Measurements from ENCODE around the gene ICAM4.
"Not testable (repeated sequence)": the region's sequence is repeated elsewhere in the genome, so short reads cannot be mapped to it uniquely, and the experiment has no call there.

The ICAM4 gene

GRCh38 chr19:10269333-10270179 lies 17.2 kb upstream of the ICAM4 start:
- peak; percentile 85 for DNase-seq (ENCODE audit: low read depth)

GRCh38 chr19:10270180-10270615 lies 16.6 kb upstream of the ICAM4 start:
- DNase-seq (ENCODE audit: low read depth) = no peak

- no peak for DNase-seq (ENCODE audit: low read depth)
These were observed 15.9 kb upstream of the ICAM4 start, which contains the start of gene ICAM1 for GRCh38 chr19:10270616-10271394. Gene ICAM1, plus strand, starts transcription at chr19:10271120. Its CDS starts 40 bp downstream, at chr19:10271160.

DNA sequence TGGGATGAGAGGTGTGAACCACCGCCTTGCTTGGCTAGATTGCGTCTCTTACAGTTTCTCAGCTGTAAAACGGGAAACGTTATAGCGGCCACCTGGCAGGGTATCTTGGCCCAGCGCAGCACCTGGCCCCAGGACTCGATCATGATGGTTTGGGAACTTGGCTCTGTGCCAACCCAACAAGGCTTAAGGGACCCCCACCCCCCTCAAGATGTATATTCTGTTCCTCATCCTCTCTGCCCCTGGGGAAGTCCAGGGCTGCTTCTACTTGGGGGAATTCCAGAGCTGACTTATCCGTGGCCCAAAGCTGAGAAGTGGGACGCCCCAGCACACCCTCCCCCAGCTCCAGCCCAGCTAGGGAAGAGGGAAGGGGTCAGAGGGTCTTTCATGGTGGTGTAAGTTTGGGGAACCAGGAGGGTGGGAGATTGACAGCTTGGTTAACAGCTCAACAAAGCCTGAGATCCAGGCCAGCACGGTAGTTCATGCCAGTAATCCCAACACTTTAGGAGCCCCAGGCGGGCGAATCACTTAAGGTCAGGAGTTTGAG lies 15.1 kb upstream of the ICAM4 start:
- no peak for DNase-seq (ENCODE audit: low read depth)

DNA sequence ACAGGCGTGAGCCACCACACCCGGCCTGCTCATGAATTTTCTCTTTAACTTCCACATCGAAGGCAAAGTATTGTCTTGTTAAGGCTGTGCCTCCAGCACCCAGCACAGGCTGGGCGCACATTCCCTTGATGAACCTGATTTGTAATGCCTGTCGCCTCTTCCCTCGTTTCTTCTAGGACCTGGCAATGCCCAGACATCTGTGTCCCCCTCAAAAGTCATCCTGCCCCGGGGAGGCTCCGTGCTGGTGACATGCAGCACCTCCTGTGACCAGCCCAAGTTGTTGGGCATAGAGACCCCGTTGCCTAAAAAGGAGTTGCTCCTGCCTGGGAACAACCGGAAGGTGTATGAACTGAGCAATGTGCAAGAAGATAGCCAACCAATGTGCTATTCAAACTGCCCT lies 12.2 kb upstream of the ICAM4 start:
- DNase-seq (ENCODE audit: low read depth) = no peak

- no peak for DNase-seq (ENCODE audit: low read depth)
These were observed 8.8 kb upstream of the ICAM4 start for GRCh38 chr19:10277795-10278589.

GRCh38 chr19:10278935-10279334 lies 7.8 kb upstream of the ICAM4 start:
- no peak for DNase-seq (ENCODE audit: low read depth)

- no peak for DNase-seq (ENCODE audit: low read depth)
These were observed 6.9 kb upstream of the ICAM4 start for GRCh38 chr19:10279737-10280442.

GRCh38 chr19:10282043-10282442 lies 4.7 kb upstream of the ICAM4 start:
- DNase-seq (ENCODE audit: low read depth) = not testable (repeated sequence)

DNA sequence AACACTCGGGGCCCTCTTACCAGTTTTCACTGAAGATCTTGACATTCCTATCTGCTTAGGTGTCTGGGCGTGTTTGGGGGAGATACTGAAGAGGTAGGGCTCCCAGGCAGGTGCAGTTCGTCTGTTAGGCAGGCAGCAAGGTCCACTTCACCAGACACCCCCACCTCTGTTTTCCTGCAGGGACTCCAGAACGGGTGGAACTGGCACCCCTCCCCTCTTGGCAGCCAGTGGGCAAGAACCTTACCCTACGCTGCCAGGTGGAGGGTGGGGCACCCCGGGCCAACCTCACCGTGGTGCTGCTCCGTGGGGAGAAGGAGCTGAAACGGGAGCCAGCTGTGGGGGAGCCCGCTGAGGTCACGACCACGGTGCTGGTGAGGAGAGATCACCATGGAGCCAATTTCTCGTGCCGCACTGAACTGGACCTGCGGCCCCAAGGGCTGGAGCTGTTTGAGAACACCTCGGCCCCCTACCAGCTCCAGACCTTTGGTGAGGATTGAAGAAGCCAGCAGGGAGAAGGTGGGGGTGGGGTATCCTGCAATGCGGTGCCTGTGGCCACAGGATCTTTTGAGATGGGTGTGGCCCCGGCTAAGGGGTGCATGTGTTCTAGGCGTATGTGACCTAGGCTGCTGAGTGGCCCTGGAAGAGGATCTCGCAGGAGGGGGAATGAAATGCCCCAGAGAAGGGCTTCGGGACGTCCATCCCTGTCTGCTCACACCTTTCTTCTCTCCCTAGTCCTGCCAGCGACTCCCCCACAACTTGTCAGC lies 3.3 kb upstream of the ICAM4 start:
- DNase-seq (ENCODE audit: low read depth) = no peak

DNA sequence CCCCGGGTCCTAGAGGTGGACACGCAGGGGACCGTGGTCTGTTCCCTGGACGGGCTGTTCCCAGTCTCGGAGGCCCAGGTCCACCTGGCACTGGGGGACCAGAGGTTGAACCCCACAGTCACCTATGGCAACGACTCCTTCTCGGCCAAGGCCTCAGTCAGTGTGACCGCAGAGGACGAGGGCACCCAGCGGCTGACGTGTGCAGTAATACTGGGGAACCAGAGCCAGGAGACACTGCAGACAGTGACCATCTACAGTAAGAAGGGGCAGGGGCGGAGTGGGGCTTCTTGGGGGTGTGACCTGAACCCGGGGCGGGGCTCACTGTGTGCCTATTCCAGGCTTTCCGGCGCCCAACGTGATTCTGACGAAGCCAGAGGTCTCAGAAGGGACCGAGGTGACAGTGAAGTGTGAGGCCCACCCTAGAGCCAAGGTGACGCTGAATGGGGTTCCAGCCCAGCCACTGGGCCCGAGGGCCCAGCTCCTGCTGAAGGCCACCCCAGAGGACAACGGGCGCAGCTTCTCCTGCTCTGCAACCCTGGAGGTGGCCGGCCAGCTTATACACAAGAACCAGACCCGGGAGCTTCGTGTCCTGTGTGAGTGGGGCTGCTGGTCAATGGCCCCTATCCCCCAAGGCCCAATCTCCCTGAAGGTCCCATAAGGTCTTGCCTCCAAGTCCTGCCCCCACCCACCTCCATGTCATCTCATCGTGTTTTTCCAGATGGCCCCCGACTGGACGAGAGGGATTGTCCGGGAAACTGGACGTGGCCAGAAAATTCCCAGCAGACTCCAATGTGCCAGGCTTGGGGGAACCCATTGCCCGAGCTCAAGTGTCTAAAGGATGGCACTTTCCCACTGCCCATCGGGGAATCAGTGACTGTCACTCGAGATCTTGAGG lies 2.4 kb upstream of the ICAM4 start:
- DNase-seq (ENCODE audit: low read depth) = no peak

DNA sequence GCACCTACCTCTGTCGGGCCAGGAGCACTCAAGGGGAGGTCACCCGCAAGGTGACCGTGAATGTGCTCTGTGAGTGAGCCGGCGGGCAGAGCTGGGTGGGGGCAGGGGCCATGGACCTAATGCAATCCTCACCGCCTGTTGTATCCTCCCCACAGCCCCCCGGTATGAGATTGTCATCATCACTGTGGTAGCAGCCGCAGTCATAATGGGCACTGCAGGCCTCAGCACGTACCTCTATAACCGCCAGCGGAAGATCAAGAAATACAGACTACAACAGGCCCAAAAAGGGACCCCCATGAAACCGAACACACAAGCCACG lies 1.8 kb upstream of the ICAM4 start:
- DNase-seq (ENCODE audit: low read depth) = no peak

DNA sequence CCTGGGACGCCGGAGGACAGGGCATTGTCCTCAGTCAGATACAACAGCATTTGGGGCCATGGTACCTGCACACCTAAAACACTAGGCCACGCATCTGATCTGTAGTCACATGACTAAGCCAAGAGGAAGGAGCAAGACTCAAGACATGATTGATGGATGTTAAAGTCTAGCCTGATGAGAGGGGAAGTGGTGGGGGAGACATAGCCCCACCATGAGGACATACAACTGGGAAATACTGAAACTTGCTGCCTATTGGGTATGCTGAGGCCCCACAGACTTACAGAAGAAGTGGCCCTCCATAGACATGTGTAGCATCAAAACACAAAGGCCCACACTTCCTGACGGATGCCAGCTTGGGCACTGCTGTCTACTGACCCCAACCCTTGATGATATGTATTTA lies 1.4 kb upstream of the ICAM4 start:
- DNase-seq (ENCODE audit: low read depth) = no peak

- DNase-seq (ENCODE audit: low read depth) = no peak
These were observed 2.0 kb downstream of the ICAM4 start for GRCh38 chr19:10288662-10289166.

GRCh38 chr19:10289167-10289835 lies 2.5 kb downstream of the ICAM4 start:
- no peak for DNase-seq (ENCODE audit: low read depth)

DNA sequence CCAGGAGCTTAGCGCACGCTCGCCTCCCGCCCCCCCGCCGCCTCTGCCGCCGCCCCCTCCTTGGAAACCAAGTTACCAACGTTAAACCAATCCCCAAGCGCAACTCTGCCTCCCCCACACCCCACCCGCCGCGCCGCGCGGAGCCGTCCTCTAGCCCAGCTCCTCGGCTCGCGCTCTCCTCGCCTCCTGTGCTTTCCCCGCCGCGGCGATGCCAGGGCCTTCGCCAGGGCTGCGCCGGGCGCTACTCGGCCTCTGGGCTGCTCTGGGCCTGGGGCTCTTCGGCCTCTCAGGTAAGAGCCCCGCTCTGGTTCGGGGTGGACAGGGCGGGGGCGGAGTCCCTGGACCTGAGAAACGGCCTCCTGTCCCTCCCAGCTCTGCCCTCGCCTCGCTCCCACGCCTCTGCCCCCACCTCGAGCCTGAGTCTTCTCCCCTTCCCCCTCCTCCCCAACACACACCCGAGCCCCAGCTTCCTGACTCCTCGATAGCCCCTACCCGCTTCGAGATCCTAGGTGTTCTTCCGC lies 3.1 kb downstream of the ICAM4 start, which contains the start of gene ICAM5:
TSS of gene ICAM5 (plus strand) at position 117 of the 521 bp plus-strand sequence. CDS start at position 209, 92 bp downstream.
- no peak for DNase-seq (ENCODE audit: low read depth)

- no peak for DNase-seq (ENCODE audit: low read depth)
These were observed 3.7 kb downstream of the ICAM4 start for GRCh38 chr19:10290357-10290875.

DNA sequence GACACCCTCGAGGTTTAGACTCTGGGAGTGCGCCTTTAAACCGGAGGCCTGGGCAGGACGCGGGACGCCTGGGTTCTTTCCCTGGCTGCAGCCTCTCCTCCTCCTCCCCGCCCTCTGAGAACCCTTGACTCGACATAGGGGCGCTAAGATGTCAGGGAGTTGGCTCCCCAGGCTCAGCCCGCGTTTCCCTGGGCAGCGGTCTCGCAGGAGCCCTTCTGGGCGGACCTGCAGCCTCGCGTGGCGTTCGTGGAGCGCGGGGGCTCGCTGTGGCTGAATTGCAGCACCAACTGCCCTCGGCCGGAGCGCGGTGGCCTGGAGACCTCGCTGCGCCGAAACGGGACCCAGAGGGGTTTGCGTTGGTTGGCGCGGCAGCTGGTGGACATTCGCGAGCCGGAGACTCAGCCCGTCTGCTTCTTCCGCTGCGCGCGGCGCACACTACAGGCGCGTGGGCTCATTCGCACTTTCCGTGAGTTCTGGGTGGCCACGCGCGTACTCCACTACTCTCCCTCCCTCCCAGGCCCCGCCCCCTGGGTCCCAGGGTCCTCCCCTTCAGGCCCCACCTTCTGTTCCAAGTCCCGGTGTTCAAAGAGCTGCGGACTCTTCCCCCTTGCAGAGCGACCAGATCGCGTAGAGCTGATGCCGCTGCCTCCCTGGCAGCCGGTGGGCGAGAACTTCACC lies 4.3 kb downstream of the ICAM4 start:
- no peak for DNase-seq (ENCODE audit: low read depth)
